ENCODE measurements around the gene PMM2.
"Not testable (repeated sequence)": the region's sequence is repeated elsewhere in the genome, so short reads cannot be mapped to it uniquely, and the experiment has no call there.

PMM2 gene

DNA sequence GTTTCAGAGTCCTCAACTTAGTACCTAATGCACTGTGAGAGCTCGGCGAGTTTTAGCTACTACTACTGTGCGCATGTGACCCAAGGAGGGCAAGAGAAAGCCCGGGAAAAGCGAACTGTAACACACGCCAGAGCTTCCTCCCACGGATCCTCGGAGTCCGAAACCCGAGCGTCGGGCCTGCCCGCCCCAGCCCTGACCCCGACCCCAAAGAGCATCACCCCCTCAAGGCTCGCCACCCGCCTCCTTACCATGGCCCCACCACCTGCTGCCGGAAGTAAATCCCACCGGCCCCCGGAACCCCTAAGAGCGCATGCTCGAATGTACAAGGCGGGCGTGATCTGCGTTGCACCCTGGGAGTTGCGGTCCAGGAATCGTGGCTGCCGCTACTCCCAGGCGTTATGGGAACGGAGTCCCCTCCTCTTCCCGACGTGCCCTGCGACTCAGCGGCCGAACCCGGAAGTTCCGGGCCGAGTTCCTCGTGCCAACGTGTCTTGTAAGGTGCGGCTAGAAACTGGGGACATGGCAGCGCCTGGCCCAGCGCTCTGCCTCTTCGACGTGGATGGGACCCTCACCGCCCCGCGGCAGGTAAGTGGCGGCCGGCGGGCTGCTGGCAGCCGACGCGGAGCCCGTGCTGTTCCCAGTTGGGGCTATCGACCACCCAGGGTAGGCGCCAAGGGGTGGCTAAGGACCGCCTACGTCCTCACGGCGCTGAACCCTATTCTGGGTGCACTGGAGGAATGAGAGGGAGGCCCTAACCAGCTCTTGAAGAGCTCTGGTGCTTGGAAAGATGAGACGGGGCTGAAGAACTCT lies at the start of gene PMM2, which contains the start of gene TMEM186:
Gene PMM2 (plus strand): TSS at position 476 of the 810 bp plus-strand sequence. CDS start 44 bp downstream, at position 520.
Gene TMEM186 (minus strand): TSS at position 276 of the 810 bp plus-strand sequence. CDS start 25 bp downstream, at position 251.
- peak; percentile 89 to 93 (median 90) for DNase-seq (ENCODE audit: low read depth in 3 of 3)

DNA sequence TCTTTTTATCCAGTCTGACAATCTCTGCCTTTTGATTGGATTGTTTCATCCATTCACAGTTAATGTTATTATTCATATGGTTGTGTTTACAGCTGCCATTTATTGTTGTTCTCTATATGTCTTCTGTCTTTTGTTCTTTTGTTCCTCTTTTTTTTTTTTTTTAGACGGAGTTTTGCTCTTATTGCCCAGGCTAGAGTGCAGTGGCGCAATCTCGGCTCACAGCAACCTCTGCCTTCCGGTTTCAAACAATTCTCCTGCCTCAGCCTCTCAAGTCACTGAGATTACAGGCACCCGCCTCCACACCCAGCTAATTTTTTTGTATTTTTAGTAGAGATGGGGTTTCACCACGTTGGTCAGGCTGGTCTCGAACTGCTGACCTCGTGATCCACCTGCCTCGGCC lies 48.7 kb upstream of the PMM2 start:
- DNase-seq (ENCODE audit: low read depth in 3 of 3), result not testable (repeated sequence)

DNA sequence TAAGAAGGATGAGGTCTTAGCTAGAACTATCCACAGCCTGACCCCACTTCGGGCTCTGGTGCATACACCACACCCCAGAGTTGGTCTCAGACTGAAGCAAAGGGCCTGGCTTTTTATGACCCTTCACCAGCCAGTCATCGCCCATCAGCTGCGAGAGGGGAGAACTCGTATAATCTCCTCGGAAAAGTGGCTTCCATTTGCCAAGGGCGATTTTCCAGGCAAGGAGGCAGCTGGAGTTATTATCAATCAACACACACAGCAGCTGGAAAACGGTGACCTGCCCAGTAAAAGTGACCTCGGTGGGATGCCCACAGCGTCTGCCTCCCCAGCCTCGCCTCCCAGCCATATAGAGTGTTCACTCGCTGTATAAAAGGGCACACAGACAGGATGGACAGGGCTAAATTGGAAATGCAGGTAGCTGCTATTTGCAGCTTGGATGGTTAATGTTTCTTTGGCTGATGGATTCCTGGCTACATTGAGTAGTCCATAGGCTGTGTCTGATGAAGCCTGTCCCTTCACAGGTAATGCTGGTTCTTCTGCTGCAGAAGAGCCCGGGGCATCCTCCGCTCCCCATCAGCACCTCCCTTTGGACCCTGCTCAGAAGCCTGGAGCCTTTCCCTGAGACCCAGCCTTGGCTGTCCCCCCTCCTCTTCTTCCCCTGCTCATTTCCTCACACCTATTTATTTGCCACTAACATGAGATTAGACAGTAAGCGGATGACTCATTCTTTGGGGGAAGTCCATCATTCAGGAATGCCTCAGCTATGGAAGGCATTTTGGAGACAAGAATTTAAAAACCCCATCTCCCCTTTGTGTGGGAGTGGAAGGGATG lies 45.9 kb upstream of the PMM2 start:
- no peak for DNase-seq (ENCODE audit: low read depth in 3 of 3)

DNA sequence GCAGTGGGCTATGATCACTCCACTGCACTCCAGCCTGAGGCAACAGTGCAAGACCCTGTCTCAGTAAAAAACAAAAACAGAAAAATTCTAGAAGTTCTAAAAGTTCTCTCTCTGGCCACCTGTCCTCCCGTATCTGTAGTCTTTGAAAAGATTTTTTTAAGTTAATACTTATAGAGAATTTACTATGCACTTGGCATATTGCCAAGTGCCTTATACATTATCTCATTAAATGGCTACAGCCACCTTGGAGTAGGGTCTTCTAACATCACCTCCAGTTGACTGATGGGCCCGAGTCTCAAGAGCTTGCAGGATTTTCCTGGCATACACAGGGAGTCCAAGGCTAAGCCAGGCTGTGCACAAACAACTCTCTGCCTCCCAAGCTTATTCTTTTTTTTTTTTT lies 44.9 kb upstream of the PMM2 start:
- no peak for DNase-seq (ENCODE audit: low read depth in 3 of 3)

DNA sequence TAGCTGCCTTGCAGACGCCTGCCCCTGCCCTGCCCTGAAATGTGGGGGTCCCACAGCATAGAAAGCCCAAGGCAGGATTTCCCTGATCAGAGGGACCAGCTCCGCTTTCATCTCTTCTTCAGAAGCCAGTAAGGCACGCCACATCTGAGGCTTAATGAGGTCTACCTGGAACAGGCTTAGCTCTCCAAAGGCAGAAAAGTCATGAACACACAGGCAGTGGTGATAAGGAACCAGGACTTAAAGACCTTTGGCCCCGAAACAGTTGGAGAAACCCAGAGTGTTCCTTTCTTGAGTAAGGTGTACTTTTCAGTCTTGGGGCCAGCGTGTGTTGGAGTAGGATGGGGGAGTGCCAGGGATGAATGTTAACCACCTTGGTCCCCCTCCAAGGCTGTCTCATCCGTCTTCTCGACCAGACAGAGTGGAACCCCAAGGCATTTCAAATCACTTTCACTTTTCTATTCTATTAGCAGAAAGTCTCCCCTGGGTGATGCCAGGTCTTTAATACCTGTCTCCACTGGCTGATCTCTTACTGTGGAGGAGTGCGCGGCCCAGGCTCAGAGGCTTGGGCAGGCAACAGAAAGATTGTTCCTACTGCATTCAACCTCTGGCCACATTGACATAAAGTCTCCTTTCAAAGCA lies 44.1 kb upstream of the PMM2 start:
- no peak for DNase-seq (ENCODE audit: low read depth in 3 of 3)

DNA sequence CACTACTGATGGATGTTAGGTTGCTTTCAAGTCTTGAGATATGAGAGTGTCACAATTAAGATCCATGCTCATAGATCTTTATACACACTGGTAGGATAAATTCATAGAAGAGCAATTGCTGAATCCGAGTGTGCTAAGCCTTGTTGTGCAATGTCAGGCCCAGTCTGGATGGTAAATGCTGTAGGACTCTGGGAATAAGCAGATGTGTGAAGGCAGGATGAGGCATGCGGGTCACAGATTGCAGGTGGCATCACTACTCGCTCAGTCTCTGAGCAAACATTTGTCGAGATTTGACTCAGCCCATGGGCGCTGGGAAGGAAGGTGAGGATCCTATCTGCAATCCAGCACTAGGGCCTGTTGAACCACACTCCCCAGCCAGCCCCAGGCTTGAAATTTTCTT lies 40.9 kb upstream of the PMM2 start:
- no peak for DNase-seq (ENCODE audit: low read depth in 3 of 3)

DNA sequence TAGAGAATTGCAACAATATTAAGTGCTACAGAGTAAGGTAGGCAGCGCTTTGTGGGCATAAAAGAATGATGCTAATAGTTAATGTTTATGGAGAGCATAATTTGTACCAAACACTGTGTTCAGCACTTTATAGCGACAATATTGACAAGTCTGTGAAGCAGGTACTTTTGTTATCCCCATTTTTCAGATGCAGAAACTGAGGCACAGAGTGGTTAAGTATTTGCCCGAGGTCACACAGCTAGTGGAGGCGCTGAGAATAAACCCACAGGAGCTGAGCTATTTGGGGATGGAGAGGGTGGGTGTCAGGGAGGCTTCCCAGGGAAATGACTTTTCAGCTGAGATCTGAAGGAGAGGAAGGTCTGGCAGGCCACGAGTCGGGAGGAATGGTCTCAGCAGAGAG lies 39.6 kb upstream of the PMM2 start:
- no peak for DNase-seq (ENCODE audit: low read depth in 3 of 3)

DNA sequence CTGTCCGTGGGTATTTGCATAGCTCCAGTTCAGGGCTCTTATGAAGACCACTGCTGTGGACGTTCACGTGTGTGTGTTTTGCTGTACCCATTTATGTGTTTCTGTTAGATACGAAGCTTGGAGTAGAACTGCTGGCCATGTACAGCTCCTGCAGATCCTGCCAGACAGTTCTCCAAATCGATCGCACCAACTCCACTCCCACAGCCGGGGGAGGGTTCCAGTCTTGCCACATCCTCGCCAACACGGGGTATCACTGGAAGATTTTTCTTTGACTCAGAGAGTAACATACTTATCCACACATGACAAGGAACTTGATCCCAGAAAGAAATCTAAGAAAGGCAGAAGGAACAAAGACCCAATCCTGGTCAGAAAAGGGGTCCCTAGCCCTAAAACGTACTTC lies 37.6 kb upstream of the PMM2 start:
- DNase-seq (ENCODE audit: low read depth in 3 of 3), result no peak

DNA sequence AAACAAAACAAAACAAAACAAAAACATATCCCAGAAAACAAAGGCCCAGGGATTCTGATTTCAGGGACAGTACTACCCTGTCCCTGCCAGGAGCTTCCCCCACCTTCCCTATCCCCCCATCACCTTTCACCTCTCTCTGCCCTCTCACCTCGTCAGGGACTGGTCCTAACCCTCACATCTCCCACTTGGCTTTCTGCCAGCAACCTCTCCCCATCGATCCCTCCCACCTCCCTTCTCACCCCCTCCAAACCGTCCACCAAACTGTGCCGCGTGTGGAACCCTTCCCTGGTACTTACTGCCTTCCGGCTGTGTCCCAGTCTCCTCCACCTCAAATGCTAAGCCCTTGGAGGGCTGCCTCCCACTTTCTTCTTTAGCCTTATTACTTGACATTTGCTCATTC lies 36.6 kb upstream of the PMM2 start:
- no peak for DNase-seq (ENCODE audit: low read depth in 3 of 3)

DNA sequence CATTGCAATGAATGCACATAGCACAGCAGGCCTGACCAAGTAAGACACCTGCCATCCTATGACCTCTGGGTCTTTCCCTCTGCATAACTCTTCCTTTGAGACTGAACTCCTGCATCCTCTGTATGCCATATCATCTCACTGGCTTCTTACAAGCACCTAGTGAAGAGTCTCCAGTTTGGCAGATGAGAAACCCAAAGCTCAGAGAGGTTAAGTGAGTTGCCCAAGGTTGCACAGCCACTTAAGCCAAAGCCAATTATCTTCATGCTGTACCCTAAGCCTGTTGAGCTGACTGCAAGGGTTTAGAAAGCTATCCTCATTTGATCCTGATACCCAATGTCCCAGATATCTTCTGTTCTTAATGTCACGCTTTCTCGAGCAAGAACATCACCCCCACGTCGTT lies 35.4 kb upstream of the PMM2 start:
- DNase-seq (ENCODE audit: low read depth in 3 of 3), result no peak

DNA sequence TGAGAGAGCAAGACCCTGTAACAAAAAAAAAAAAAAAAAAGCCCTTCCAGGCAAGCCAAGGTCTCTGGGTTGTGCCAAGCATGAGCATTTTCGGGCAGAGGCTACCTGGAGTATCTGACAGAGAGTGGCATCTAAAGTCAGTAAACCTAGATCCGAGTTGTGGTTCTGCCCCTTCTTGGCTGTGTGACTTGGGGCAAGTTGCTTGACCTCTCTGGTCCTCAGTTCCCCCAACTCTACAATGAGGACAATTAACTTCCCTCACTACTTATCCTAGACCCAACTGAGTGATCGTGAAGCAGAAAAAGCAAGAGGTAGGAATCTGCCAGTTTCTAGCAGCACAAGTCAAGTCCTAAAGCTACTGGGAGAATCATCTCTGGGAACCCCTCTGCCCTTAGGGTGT lies 34.6 kb upstream of the PMM2 start:
- DNase-seq (ENCODE audit: low read depth in 3 of 3), result no peak

DNA sequence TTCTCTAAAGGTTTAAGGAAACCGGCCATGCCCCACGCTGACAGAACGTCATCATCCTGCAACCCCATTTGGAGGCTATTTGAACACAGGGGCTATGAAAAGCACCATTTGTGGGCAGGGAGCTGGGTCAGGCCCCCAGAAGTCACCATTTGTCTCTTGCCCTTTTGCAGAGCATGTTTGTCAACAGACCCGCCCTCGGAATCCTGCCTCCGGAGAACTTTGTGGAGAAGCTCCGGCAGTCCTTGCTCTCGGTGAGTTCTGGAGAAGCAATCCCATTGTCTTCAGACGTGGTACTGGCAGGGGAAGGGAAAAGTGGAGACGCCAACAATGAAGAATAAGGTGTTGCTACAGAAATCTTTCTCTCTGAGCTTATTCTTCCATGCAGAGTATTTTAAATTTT lies 33.7 kb upstream of the PMM2 start:
- DNase-seq (ENCODE audit: low read depth in 3 of 3), result no peak

DNA sequence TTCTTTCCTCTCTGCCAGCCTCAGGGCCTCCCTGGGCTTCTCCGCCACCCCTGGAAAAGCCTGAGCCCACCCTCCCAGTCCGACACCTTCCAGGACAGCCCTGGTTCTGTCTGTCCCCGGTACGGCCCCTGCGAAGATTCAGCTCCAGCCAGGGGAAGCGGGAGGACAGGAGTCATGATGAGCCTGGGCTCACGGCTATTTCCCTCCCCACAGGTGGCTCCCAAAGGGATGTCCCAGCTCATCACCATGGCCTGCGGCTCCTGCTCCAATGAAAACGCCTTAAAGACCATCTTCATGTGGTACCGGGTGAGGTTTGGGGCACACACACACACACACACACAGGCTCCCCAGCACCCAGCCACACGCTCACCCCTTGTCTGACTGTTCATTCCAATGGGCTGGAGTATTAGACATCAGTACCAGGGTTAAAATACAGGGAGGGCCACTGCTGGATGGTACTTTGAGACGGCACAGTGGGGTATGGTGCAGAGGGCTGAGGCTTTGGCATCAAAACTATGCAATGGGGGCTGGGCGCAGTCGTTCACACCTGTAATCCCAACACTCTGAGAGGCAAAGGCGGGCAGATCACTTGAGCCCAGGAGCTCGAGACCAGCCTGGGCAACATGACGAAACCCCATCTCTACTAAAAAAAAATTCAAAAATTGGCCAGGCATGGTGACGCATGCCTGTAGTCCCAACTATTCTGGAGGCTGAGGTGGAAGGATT lies 33.0 kb upstream of the PMM2 start:
- DNase-seq (ENCODE audit: low read depth in 3 of 3), result no peak

DNA sequence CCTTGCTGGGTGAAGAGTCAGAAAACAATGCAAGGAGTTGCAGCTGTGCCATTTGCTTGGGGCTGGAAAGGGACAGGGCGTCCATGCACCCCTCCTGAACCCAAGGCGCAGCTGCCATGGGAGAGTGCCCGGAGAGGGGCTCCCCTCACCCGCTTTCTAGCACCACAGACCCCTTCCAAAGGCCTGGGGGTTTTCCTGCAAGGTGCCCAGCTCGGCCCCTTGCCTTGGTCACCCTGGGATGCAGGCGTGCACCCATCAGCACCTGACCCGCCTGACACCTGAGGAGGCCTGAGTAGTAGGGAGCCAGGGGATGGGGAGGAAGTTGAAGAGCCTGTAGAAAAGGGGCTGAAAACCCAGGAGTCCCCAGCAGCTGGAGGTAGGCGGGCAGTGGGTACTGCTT lies 30.5 kb upstream of the PMM2 start:
- no peak for DNase-seq (ENCODE audit: low read depth in 3 of 3)

DNA sequence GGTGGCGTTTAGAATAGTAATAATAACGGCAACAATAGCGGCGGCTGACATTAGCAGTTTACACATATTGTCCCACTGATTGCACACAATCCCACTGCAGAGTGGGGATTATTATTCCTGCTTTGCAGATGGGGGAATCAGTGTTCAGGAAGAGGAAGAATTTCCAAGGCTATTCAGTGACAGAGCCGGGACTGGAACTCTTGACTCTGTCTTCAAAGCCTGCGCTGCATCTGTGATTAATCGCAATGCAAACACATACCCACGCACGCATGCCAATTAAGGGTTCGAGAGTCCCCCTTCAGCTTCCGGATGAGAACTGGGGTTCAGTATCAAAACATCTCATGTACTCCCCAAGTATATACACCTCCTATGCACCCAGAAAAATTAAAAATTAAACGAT lies 29.4 kb upstream of the PMM2 start:
- no peak for DNase-seq (ENCODE audit: low read depth in 3 of 3)

DNA sequence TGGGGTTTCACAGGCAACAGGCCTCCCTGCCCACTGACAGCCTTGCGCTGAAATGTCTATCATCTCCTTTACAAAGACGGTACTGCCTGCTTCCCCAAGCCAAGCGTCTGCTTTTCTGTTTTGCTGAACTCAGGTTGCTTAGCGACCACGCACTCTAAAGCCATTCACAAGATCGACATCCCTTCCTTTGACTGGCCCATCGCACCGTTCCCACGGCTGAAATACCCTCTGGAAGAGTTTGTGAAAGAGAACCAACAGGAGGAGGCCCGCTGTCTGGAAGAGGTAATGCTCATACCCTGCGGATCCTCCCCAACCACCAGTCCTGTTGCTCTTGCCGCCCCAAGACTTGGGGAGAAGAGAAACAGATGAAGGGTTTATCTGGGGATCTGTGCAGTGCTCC lies 28.9 kb upstream of the PMM2 start:
- DNase-seq (ENCODE audit: low read depth in 3 of 3), result no peak

DNA sequence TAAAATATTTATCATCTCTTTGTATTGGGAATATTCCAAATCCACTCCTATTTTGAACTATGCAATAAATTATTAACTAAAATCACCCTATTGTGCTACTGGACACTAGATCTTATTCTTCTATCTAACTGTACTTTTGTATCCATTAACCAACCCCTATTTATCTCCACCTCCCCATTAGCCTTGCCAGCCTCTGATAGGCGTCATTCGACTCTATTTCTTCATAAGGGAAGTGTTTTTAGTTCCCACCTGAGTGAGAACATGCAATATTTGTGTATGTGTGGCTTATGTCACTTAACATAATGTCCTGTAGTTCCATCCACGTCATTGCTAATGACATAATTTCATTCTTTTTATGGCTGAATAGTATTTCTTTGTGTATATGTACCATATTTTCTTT lies 24.1 kb upstream of the PMM2 start:
- DNase-seq (ENCODE audit: low read depth in 3 of 3), result no peak

DNA sequence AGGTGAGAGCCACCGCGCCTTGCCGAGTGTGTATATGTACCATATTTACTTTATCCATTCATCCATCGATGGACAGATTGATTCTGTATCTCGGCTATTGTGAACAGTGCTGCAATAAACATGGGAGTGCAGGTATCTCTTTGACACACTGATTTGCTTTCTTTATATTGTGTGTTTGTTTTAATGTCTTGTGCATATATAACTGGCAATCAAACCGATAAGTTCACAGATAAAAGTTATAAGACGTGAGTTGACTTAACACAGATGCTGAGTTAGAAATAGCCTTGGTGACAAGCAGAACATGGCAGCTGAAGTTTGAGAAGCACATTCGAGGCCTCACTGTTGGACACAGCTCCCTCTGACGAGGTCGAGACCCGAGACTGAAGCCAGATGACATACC lies 23.4 kb upstream of the PMM2 start:
- DNase-seq (ENCODE audit: low read depth in 3 of 3), result no peak

DNA sequence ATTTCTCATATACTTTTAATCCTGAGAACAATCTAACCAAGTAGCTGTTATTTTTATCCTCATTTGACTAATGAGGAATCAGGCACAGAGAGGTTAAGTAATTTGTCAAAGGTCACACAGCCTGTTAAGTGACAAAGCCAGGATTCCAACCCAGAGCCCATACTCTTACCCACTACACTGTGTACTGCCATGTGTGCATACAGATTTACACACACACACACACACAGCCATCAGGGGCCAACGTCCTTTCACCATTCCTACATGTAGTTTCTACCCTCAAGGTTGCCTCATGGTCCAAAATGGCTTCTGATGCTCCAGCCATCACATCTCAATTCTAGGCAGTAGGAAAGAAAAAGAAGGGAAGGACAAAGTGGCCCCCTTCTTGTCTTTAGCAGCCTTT lies 22.3 kb upstream of the PMM2 start:
- no peak for DNase-seq (ENCODE audit: low read depth in 3 of 3)

DNA sequence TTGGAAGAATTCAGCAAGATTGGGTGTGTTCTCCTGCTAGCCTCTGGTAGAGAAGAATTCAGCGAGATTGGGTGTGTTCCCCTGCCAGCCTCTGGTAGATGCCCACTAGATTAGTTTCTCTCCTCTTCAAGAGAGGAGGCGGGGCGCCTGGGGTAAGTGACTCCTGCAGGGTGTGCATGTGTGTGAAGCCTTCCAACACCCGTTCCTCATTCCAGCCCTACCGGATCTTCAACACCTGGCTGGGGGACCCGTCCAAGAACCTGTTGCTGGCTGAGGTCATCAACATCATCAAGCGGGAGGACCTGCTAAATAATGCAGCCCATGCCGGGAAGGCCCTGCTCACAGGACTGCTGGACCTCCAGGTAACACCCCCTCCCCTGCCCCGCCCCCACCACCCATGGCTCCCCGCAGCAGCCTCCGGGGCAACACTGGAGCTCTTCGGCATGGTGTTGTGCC lies 21.5 kb upstream of the PMM2 start:
- no peak for DNase-seq (ENCODE audit: low read depth in 3 of 3)

DNA sequence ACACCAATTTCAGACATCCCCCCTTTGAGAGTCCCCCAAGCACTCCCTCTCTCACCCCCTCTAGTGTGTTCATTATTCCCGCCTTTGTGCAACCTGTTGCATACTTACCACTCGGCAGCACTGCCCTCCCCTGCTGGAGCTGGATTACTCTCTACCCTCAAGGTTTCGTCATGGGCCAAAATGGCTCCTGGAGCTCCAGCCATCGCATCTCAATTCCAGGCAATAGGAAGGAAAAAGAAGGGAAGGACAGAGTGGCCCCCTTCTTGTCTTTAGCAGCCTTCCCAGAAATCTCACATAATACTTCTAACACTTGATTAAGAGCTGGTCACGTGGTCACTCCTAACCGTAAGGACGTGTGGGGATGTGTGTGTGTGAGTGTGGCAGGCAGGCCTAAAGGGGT lies 20.4 kb upstream of the PMM2 start:
- DNase-seq (ENCODE audit: low read depth in 3 of 3), result no peak

DNA sequence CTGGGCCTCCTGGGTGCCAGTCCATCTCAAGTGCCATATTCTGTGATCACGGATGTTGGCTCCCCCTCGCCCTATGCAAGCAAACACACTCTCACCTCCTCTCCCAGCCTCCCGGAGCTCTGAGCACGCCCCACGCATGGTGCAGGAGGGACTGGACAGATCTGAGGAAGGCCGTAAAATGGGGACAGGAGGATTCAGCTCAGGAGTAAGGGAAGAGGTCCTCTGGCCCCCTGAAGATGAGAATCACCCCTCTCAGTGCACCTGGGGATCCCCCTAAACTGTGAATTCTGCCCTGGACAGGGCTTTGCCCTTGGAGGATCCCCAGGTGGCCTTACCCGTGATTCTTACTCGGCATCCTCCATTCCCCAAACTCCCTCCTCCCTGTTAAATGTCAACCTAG lies 15.8 kb upstream of the PMM2 start:
- DNase-seq (ENCODE audit: low read depth in 3 of 3), result no peak

Measured in stimulated activated CD4-positive, alpha-beta T cell treated with anti-CD3 and anti-CD28 coated beads, TNF-alpha, amount 100 ng/mL, for 48 hours (primary cell).